HG03097 (cell line): ENCODE results near the gene LRBA.
"Not testable (repeated sequence)": the region's sequence is repeated elsewhere in the genome, so short reads cannot be mapped to it uniquely, and the experiment has no call there.

Source experiments
- ATAC-seq: cut with Tn5 transposase; IDR thresholded peaks from one replicate; pipeline ENCODE4 v1.9.1; 2021; ENCODE audit not compliant: unreplicated experiment, low FRiP score

Gene LRBA

DNA sequence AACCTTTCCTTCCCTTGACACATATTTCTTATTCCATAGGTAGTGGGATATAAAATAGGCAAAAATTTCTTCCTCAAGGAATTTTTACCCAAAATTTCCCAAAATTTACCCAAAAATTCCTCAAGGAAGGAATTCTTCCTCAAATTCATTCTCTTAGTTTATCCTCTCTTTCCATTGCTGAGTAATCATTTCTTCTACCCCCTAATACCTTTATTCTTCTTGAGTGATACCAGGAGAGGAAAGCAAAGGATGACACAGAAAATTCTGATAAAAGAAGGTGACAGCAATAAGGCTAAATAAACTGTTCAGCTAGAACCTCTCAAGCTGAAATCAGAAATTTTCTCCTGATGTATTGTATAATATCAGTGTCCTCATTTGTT is 624.6 kb downstream of the LRBA start:
- ATAC-seq, result no peak

DNA sequence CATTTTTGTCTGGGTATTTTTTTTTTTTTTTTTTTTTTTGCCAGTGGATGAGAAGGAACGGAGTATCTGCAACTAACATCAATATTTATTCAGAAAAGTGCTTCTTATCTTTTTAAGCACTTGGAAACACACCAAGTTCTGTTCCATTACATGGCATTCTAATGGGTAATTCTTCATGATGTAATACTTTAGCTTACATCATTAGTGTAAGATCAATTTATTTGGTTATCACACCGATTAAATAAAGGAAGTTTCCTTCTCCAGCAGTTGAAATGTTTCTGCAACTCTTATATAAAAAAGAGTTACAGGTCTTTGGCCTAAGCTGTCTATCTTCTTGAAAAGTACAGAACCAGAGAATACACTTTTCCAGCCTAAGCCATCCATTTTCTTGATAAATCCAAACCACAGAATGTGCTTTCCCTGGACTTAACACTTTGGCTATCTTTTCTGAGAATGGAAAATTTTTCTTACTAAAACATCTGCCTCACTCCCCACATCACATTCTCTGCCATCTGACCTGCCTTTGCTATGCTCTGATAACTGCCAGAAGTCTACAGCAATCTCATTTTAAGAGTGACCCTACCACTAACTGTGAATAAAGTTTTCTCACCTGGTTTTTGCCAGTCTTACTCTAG is 625.1 kb downstream of the LRBA start:
- ATAC-seq, result no peak

DNA sequence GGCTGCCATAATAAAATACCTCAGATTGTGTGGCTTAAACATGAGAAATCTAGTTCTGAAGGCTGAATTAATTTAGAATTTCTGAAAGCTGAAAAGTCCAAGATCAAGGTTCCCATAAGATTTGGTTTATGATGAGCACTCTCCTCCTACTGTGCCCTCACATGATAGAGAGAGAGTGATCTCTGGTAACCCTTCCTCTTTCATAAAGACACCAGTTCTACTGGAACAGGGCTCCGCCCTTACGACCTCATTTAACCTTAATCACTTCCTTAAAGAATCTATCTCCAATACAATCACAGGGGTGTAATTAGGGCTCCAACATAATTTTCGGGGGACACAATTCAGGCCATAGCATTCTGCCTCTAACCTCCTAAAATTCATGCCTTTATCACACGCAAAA is 627.1 kb downstream of the LRBA start:
- ATAC-seq, result no peak

DNA sequence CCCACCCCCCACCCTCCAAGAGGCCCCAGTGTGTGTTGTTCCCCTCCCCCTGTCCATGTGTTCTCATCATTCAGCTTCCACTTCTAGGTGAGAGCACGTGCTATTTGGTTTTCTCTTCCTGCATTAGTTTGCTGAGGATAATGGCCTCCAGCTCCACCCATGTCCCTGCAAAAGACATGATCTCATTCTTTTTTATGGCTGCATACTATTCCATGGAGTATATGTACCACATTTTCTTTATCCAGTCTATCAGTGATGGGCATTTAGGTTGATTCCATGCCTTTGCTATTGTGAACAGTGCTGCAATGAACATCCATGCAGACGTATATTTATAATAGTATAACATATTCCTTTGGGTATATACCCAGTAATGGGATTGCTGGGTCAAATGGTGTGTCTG is 628.7 kb downstream of the LRBA start:
- not testable (repeated sequence) for ATAC-seq

DNA sequence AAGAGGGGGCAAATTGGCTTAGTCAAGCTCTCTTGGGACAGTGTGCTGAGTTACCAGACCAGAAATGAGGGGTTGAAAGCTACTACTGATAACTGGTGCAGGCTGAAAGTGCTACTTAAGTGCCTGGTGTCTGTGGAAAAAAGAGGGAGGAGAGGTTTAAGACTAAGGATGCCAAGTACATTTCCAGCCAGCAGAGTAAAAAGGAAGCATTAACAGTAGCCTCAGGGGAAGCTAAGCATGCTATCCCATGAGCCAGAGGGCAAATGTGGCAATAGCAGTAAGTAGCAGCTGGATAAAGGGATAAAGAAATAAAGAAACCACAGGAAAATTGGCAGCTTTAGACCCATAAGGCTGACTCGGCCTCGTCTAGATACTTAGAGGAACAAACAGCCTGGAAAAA is 629.5 kb downstream of the LRBA start:
- no peak for ATAC-seq

DNA sequence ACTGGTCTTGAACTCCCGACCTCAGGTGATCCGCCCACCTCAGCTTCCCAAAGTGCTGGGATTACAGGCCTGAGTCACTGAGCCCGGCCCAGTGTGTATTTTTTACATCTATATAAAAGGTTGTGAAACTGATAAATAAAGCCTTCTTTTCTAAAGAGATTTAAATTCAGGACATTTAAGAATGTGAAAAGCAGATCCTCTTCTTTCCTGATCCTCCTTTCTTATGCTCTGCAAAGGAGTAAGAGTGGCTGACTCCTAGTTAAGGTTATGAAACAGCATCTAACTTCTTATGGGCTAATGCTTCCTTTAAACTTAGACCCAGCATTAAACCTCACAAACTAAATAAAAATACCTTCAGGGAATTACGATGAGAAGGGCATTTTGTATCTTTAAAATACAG is 630.8 kb downstream of the LRBA start:
- no peak for ATAC-seq

DNA sequence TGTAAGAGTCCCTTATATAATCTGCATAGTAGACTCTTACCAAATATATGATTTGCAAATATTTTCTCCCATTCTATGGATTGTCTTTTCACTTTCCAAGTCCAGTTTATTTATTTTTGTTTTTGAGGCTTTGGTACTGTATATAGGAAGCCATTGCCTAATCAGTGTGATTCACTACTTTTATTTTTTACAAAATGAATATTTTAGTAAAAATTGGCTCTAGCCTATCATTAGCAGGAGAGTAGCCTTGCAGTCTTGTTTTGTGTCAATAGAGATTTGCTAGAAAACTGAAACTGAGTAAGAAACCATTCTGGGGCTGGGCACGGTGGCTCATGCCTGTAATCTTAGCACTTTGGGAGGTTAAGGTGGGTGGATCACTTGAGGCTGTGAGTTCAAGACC is 633.1 kb downstream of the LRBA start:
- no peak for ATAC-seq

DNA sequence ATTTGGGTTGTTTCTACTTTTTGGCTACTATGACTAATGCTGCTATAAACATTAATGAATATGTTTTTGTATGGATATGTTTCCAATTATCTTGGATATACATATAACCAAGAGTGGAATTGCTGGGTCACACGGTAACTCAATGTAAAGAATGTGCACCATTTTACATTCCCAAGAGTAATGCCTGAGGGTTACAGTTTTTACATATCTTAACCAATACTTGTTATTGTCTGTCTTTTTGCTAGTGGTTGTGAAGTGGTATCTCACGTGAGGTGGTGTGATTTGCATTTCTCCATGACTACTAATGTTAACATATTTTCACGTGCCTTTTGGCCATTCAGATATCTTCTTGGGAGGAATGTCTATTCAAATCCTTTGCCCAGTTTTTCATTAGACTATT is 633.5 kb downstream of the LRBA start:
- no peak for ATAC-seq

DNA sequence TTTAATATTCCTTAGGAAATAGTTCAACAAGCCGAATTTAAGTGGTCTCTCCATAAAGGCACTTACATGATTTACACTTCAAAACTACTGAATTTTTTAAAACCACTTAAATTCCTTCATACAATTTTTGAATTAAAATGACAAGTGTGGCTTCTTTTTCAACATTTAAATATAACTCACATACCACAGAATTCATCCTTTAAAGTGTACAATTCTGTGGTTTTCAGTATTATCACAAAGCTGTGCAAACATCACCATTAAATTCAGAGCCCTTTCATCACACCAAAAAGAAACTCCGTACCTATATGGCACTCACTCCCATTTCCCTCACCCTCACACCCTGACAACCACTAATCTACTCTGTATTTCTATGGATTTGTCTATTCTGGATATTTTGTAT is 634.0 kb downstream of the LRBA start:
- ATAC-seq, result no peak

DNA sequence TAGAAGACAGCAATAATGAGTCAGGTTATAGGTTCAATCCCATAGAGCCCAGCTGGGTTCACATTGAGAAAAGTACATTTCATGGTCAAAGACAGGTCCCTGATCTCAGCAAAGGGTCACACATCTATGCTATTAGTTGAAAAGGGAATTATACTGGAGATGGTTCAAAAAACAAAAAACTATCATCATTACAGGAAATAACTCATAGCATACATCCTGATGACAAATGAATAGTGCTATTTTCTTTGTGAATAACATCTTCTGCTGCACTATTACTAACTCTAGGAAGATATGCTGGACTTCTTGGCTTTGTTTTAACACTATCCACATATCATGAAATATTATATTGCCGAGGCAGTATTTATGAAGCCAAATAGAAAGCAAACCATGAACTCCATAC is 635.6 kb downstream of the LRBA start:
- no peak for ATAC-seq

DNA sequence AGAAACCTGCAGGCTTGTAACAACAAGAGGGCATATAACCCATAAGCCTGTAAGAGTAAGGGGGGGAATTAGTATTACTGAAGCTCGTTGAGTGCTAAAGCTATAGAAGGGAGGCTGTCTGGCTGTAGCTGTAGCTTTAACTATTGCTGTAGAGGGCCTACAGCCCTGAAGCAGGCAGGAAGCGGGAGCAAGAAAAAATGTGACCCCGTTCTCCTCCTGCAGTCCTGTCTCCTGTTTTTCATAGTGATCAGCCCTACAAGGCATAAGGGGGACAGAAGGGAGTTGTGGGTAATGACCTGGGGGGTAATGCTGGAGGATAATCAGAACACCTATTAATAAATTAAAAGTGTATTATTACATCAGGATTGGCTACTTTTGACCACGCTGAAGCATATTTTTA is 640.1 kb downstream of the LRBA start:
- no peak for ATAC-seq

DNA sequence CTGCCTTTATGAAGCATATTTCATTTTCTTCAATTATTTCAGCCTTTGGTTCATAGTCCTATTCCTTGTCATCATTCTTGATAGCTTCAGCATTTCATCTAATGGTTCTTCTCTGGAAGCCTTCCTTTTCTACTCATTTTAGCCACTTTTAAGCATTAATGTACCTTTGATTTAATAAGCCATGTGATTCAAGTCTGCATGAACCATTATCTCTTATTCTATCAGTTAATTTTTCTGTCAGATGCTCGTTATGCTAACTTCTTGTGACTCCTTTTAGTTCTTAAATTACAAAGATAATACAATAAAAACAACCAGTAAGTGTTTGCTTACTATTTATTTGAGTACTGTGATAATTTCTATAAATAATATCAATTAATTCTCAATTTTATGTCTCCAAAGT is 643.2 kb downstream of the LRBA start:
- ATAC-seq, result no peak

DNA sequence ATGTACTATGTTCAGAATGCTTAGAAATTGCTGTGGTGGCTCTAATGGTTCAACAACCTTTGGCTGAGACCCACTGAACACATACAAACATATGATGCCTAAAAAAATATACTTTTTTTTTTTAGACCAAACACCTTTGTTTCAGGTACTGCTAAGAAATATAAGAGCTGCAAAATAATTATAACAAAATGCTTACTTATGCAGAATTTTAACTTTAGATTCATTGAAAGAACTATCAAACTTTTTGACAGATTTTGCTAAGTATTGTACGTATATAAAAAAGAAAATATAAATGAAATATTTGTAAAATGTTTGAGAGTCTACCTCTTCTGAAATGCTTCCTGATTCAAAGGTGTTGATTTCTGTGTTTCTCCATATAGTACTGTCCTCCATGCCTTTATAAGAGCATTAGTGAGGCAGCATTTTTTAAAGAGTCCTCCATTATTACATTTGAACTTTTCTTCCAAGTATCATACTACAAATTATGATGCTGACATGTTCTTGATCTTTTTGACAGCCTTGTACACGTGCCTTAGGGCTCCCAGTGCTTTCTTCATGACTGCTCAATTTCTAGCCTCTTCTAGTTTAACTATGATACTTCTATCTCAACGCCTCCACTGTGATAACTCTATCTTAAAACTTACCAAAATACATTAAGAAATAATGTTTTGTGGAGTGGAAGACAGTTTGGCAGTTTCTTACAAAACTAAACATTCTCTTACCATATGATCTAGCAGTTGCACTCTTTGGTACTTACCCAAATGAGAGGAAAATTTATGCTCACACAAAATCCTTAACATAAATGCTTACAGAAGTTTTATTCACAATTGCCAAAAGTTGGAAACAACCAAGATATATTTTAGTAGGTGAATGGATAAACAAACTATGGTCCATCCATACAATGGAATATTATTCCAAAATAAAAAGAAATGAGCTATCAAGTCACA is 645.4 kb downstream of the LRBA start:
- no peak for ATAC-seq

DNA sequence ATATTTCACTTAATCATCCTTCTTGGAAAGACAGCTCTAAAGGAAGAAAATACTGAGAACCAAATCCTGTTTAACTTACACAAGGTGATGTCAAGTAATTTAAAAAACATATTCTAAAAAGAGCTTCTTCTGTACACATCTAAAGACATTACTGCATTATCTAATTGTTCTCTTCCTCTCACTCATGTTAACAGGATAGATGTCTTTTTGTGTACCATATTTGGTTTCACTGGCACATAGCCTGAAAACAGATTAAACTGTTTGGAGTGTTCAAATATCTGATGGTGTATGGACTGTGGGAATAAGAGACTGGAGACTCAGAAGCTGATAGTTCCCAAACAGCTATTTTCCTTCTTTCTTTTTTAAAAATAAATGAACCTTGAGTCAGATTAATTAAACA is 646.4 kb downstream of the LRBA start:
- ATAC-seq, result no peak

DNA sequence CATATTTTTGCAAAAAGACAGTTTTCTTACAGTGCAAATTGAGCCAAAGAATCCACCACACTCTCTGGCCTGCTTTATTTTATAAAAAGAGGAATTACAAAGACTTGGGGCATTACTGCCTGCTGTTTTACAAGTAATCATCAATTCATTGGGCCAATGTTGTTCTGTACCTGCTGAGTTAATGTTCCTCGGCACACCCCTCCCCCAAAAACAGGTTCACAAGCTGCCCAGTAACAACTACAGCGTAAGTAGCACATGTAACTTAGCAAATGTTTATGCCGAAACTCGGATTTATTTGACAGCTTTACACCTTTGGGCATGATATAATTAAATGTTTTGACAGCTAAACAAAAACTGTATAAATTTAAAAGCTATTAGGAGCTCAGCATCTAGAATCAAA is 647.8 kb downstream of the LRBA start:
- ATAC-seq, result no peak

DNA sequence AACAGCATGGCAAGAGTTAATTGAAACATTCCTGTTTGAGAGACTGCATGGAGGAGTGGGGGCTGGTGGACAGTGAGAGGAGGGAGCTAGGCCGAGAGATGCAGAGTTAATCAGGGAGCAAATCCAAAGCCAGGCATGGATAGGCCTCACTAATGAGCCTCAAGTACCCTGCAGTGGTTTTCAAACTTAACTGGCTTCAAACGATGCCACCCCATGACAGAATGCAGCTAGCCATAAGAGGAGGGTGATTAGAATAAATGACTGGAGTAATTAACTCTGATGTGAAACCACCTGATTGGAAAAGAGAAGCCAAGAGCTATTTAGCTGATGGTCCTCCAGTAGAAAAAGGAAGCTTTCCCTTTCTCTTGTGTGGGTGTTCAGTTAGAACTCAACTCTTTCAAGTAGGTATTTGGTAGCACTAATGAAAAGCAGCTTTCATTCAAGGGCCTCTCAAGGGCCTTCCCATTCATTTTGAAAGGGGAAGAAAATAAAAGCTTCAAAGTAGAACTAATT is 648.5 kb downstream of the LRBA start:
- no peak for ATAC-seq

DNA sequence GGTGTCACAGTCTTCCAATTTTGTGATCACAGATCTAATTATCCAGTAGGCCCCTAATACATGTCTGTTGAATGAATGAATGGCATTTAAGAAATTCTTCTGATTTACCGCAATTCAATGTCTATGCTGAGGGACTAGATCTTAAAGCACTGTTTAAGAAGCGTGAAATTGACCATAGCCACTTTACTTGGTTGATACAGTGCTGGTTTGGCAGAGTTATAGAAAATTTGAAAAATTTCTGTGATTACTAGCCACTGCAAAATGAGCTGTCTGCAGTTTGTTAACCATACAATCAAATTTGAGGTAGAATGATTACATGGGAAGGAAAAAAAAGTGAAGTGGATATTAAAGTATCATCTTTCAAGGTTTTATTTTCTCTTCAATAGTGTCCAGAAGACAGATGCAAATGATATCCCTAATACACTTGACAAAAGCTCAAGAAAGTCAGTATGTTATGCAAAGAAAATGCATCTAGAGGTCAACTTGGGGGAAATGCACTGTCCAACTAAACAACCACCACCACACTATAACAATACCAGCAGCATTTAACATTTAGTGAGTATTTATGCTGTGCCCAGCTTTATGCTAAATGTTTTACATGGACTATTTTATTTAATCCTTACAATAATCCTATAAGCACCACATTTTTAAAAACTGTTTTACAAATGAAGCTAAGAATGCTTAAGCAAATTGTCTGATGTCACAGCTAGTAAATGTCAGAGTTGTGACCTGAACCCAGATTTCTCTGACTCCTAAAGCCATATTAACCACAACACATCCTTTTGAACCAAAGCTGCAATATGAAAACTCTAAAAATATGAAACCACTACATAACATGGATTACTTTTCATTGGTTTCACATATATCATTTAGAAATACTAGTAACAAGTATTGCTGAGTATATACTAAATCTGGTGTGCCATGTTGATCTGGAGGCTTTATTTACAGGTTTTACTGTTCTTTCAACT is 651.1 kb downstream of the LRBA start:
- no peak for ATAC-seq

DNA sequence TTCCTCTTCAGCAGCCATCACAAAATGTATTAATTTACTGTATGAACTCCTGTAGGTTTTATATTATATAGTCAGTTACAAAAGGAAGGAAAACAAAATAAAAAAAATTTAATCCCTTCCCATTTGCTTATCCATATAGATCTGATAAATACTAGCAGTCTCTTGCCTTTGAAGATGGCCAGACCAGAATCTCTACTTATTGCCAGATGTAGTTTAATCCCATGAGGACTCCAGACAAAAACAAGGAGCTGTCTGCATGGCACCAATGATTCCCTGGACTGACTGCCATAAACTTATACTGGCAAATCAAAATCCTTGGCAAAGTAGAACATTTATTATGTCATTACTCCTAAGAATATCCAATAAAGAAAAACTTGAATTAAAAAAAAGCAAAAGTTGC is 656.4 kb downstream of the LRBA start:
- no peak for ATAC-seq

DNA sequence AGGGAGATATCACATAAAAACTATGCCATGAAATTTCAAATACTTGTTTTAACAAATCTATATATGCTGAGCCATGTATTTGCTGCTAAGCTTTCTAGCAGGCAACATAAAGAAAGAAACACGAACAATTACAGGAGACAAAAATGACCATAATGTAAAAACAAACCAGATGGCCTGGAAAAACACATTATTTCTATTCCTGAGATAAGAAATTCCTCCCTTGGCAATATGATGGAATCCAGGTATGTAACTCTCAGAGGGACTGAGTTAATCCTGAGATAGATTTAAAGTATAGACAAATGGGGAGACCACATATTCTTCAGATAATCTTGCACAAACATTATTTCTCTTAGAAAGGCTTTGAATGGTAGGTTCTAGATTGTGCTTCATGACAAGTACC is 657.3 kb downstream of the LRBA start:
- ATAC-seq, result no peak

DNA sequence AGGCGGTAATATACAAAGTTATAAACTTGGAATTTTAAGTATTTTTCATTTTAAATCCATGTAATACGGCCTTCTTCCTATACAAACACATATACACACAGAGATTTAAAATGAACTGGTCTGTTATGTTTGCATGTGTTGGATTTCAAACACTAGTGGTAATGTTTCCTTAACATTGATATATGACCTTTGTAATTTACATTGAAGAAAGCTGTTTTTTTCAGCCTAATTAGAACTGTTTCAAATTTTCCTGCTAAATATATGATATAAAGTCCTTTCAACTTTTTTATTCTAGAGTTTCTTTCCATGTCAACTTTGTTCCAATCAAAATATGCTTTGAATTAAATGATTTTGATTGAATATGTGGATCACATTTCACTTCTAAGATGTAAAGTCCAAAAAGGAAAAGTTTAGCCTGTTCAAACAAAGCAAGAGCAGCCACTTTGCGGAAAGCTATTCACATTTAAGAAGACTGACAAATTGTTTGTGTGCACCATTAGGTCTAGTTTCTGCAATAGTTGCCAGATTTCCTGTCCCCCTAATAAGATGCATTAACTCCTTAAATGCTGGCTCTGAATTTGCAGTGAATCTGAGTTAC is 659.1 kb downstream of the LRBA start:
- no peak for ATAC-seq
